Activated CD4-positive, alpha-beta T cell treated with anti-CD3 and anti-CD28 coated beads for 24 hours (primary cell): ENCODE measurements around the gene SLC44A4.
"Not testable (repeated sequence)": the region's sequence is repeated elsewhere in the genome, so short reads cannot be mapped to it uniquely, and the experiment has no call there.

Source experiments
- DNase-seq, 2 donors: peaks; one replicate each; pipeline ENCODE4 v3.0.0-alpha.2; 2020; ENCODE audit warnings: low read depth in 2 of 2

The SLC44A4 gene

GRCh38 chr6:31859923-31860322, 18.9 kb downstream of the SLC44A4 start:
- DNase-seq, result no peak

GRCh38 chr6:31858707-31859106, 20.1 kb downstream of the SLC44A4 start:
- no peak for DNase-seq

GRCh38 chr6:31857774-31858173, 21.0 kb downstream of the SLC44A4 start:
- DNase-seq, result not testable (repeated sequence)

GRCh38 chr6:31851980-31852718, 26.6 kb downstream of the SLC44A4 start:
- DNase-seq, result not testable (repeated sequence)

- no peak for DNase-seq
Measured at GRCh38 chr6:31851485-31851832, 27.3 kb downstream of the SLC44A4 start.

GRCh38 chr6:31850765-31851484, 27.9 kb downstream of the SLC44A4 start:
- no peak for DNase-seq

- DNase-seq, result no peak
Measured at GRCh38 chr6:31847276-31847978, 31.4 kb downstream of the SLC44A4 start.

GRCh38 chr6:31844507-31844906, 34.3 kb downstream of the SLC44A4 start:
- no peak for DNase-seq

- DNase-seq, result no peak
Measured at GRCh38 chr6:31842053-31842452, 36.7 kb downstream of the SLC44A4 start.

GRCh38 chr6:31839779-31840126, 39.0 kb downstream of the SLC44A4 start:
- not testable (repeated sequence) for DNase-seq

GRCh38 chr6:31838968-31839367, 39.8 kb downstream of the SLC44A4 start:
- no peak for DNase-seq

- DNase-seq, result not testable (repeated sequence)
Measured at GRCh38 chr6:31838114-31838553, 40.7 kb downstream of the SLC44A4 start.

GRCh38 chr6:31837369-31838113, 41.3 kb downstream of the SLC44A4 start:
- no peak for DNase-seq

GRCh38 chr6:31836474-31837368, 42.1 kb downstream of the SLC44A4 start:
- no peak for DNase-seq

- DNase-seq, result no peak
Measured at GRCh38 chr6:31836047-31836473, 42.7 kb downstream of the SLC44A4 start.

- peak; percentile 66 to 72 for DNase-seq
Measured at GRCh38 chr6:31834367-31835250, 44.2 kb downstream of the SLC44A4 start.

GRCh38 chr6:31831350-31832215, 47.2 kb downstream of the SLC44A4 start:
- no peak for DNase-seq

GRCh38 chr6:31830886-31831335, 47.9 kb downstream of the SLC44A4 start:
- DNase-seq, result no peak
